ENCODE data around the gene GOLPH3.
"Not testable (repeated sequence)": the region's sequence is repeated elsewhere in the genome, so short reads cannot be mapped to it uniquely, and the experiment has no call there.

GOLPH3 gene

DNA sequence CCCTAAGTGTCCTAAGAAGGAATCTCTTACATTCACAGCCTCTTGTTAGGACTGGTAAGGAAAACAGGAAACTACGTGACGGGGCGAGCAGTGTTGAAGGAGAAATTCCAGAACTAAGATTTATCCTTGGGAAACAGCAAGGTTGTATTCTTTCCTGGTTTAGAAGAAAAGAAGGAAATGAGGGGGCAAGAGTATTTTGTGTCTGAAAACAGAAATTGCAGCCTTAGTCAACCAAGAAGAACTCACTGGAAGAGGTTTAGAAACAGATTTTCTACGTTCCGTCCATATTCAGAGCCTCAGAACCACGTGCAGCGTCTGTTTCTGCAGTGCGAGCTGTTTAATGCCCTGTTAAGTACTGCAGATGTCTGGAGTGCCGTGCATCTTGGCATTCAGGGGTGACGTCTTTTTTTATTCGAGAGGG is 75.2 kb downstream of the GOLPH3 start:
- no peak for DNase-seq (ENCODE audit: low spot score)

DNA sequence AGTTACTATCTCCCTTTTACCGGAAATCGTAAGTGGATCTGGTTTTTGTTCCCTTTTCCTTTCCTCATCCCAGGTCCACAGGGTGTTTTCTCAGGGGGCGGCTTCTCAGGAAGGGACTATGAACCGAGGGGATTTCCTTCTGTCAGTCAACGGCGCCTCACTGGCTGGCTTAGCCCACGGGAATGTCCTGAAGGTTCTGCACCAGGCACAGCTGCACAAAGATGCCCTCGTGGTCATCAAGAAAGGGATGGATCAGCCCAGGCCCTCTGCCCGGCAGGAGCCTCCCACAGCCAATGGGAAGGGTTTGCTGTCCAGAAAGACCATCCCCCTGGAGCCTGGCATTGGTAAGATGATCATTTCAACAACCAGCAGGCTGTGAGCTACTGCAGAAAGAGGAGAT is 75.8 kb downstream of the GOLPH3 start:
- no peak for DNase-seq (ENCODE audit: low spot score)

DNA sequence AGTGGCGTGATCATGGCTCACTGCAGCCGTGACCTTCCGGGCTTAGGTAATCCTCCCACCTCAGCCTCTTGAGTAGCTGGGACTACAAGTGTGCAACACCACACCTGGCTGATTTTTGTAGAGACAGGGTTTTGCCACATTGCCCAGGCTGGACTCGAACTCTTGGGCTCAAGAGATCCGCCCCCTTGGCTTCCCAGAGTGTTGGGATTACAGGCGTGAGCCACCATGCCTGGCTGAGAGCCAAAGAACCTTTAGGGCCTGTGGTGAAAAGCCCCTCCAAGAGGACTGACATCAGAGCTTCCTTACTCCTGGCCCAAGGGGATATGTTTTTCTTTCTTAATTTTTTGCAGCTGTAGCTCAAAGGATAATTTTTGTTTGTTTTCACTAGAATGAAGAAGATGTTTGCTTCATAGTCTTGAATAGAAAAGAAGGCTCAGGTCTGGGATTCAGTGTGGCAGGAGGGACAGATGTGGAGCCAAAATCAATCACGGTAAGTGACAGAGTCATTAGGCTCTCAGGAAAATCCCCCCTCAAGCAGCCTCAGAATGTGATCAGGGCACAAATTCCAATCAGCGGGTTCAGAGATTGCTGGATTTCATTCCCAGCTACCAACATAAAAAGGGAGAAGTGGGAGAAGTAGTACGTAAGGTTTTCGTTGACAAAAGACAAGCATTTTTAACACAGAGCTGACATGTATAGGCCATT is 77.1 kb downstream of the GOLPH3 start:
- no peak for DNase-seq (ENCODE audit: low spot score)

DNA sequence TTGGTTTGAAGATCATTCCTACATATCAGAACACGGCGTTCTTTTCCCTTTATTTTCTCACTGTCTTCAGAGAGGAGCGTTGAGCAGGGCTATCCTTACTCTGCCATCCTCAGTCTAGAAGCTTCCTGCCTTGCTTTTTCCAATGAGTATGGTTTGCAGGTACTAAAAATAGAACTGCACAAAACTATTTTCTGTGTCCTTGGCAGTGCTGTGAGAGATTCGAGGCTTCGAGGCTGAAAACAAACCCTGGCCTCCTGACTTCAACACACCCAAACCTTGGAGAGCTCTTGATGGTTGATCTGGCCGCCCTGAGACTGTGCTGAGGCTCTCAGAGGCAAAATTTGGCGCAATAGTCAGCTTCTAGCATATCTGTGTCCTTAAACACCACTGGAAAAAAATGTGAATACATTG is 78.9 kb downstream of the GOLPH3 start:
- DNase-seq (ENCODE audit: low spot score): no peak

DNA sequence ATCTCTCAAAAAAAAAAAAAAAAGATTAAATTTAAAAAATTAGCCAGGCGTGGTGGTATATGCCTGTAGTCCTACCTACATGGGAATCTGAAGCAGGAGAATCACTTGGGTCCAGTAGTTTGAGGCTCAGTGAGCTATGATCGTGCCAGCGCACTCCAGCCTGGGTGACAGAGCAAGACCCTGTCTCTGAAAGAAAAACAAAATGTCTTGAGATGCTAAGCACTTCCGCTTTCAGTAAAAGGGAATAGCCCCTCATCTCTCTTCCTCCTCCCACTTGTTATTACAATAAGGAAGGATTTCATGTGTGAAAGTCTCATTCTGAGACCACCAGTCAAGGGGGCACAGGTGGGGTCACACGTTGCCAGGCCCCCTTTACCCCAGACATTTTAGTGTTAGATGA is 79.4 kb downstream of the GOLPH3 start:
- no peak for DNase-seq (ENCODE audit: low spot score)

DNA sequence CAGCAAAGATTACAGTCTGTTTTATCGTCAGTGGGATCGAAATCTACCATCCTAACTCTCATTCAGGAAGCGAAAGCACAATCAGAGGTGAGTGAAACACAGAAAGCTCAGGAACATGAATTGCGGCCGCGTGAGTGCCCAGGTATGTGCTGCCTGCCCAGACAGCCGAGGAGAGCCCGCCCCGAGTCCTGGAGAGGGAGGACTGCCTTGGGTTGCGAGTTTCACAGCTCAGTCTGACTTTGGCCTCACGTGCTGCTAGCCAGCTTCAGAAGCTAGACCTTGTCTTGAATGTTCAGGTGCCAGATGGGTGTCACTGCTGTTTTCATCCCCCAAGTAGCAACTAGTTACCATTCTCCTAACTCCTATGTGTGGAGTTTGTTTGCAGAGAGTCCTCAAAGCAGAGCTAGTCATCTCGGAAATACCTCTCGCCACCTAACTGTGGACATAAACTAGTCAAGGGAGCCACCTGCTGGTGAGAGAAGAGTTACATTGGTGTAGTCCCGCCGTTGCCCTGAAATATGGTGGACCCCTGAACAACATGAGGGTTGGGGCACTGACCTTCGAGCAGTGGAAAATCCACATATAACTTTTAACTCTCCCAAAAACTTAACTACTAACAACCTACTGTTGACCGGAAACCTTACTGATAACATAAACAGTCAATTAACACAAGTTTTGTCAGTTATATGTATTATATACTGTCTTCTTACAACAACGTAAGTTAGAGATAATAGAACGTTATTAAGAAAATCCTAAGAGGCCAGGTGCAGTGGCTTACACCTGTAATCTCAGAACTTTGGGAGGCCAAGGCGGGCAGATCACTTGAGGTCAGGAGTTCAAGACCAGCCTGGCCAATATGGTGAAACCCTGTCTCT is 80.9 kb downstream of the GOLPH3 start:
- DNase-seq (ENCODE audit: low spot score): peak; percentile 89

DNA sequence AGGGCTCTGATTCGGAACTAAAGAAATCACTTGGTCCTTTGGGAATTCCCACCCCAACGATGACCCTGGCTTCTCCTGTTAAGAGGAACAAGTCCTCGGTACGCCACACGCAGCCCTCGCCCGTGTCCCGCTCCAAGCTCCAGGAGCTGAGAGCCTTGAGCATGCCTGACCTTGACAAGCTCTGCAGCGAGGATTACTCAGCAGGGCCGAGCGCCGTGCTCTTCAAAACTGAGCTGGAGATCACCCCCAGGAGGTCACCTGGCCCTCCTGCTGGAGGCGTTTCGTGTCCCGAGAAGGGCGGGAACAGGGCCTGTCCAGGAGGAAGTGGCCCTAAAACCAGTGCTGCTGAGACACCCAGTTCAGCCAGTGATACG is 83.4 kb downstream of the GOLPH3 start:
- no peak for DNase-seq (ENCODE audit: low spot score)

DNA sequence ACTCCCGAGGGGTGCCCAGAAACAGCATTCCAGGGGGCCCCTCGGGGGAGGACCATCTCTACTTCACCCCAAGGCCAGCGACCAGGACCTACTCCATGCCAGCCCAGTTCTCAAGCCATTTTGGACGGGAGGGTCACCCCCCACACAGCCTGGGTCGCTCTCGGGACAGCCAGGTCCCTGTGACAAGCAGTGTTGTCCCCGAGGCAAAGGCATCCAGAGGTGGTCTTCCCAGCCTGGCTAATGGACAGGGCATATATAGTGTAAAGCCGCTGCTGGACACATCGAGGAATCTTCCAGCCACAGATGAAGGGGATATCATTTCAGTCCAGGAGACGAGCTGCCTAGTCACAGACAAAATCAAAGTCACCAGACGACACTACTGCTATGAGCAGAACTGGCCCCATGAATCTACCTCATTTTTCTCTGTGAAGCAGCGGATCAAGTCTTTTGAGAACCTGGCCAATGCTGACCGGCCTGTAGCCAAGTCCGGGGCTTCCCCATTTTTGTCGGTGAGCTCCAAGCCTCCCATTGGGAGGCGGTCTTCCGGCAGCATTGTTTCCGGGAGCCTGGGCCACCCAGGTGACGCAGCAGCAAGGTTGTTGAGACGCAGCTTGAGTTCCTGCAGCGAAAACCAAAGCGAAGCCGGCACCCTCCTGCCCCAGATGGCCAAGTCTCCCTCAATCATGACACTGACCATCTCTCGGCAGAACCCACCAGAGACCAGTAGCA is 83.9 kb downstream of the GOLPH3 start:
- no peak for DNase-seq (ENCODE audit: low spot score)

DNA sequence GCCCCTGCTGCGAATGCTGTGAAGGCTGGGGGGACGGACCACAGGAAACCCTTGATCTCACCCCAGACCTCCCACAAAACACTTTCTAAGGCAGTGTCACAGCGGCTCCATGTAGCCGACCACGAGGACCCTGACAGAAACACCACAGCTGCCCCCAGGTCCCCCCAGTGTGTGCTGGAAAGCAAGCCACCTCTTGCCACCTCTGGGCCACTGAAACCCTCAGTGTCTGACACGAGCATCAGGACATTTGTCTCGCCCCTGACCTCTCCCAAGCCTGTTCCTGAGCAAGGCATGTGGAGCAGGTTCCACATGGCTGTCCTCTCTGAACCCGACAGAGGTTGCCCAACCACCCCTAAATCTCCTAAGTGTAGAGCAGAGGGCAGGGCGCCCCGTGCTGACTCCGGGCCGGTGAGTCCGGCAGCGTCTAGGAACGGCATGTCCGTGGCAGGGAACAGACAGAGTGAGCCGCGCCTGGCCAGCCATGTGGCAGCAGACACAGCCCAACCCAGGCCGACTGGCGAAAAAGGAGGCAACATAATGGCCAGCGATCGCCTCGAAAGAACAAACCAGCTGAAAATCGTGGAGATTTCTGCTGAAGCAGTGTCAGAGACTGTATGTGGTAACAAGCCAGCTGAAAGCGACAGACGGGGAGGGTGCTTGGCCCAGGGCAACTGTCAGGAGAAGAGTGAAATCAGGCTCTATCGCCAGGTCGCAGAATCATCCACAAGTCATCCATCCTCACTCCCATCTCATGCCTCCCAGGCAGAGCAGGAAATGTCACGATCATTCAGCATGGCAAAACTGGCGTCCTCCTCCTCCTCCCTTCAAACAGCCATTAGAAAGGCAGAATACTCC is 84.7 kb downstream of the GOLPH3 start:
- DNase-seq (ENCODE audit: low spot score): no peak

DNA sequence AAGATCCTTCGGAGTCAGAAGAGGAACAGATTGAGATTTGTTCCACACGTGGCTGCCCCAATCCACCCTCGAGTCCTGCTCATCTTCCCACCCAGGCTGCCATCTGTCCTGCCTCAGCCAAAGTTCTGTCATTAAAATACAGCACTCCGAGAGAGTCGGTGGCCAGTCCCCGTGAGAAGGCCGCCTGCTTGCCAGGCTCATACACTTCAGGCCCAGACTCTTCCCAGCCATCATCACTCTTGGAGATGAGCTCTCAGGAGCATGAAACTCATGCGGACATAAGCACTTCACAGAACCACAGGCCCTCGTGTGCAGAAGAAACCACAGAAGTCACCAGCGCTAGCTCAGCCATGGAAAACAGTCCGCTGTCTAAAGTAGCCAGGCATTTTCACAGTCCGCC is 85.9 kb downstream of the GOLPH3 start:
- DNase-seq (ENCODE audit: low spot score): no peak

DNA sequence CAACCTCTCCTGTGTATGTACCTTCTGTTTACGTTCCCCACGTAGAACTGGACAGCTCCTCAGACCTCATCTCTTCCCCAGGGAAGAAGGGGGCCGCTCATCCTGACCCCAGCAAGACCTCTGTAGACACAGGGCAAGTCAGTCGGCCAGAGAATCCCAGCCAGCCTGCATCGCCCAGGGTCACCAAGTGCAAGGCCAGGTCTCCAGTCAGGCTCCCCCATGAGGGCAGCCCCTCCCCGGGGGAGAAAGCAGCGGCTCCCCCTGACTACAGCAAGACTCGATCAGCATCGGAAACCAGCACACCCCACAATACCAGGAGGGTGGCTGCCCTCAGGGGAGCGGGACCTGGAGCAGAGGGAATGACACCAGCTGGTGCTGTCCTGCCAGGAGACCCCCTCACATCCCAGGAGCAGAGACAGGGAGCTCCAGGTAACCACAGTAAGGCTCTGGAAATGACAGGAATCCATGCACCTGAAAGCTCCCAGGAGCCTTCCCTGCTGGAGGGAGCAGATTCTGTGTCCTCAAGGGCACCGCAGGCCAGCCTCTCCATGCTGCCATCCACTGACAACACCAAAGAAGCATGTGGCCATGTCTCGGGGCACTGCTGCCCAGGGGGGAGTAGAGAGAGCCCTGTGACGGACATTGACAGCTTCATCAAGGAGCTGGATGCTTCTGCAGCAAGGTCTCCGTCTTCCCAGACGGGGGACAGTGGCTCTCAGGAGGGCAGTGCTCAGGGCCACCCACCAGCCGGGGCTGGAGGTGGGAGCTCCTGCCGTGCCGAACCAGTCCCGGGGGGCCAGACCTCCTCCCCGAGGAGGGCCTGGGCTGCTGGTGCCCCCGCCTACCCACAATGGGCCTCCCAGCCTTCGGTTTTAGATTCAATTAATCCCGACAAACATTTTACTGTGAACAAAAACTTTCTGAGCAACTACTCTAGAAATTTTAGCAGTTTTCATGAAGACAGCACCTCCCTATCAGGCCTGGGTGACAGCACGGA is 86.7 kb downstream of the GOLPH3 start:
- DNase-seq (ENCODE audit: low spot score): no peak

DNA sequence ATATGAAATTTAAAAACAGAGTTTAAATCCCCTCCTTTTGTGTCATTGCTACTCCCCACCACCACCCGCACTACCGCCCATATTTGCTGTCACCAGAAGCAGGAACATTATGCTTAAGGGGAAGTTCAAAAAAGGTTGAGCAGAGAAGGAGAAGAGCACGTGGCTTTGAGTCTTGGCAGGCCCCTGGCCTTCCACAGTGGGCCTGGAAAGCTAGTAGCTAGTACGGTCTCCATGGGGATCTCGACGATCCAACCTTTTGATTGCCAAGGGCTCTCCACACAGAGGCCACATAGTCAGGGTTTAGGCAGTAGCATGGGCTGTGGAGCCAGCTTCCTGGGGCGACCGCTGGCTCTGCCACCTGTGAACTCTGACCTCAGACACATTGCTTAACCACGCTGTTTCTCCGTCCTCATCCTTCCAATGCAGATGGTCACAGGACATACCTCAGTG is 90.1 kb downstream of the GOLPH3 start:
- DNase-seq (ENCODE audit: low spot score): no peak

DNA sequence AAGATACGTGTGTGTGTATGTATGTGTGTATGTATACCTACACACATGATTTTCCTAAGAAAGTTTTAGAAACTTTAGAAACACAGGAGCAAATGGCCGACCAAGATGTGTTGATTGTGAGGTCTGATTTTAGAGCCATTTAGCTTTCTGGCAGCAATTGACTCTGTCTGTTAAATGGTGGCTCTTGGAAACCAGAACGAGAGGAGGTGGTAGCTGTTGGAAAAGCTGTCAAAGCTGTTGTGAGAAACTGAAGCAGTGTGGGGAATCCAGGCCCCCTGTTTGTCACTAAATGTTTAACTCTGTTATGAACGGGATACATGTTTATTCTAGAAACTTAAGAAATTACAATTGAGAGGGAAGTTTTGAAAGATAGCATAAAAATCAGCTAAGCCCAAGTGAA is 91.4 kb downstream of the GOLPH3 start:
- DNase-seq (ENCODE audit: low spot score): no peak

DNA sequence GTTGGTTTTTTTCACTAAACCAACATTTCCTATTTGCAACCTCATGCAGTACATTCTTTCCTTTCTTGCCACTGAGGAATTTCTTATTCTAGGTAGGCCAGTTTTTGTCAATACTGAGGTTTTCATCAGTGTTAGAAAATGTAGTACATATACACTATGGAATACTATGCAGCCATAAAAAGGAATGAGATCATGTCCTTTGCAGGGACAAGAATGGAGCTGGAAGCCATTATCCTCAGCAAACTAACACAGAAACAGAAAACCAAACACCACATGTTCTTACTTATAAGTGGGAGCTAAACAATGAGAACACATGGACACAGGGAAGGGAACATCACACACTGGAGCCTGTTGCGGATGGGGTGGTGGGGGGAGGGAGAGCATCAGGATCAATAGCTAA is 93.6 kb downstream of the GOLPH3 start:
- DNase-seq (ENCODE audit: low spot score): not testable (repeated sequence)

DNA sequence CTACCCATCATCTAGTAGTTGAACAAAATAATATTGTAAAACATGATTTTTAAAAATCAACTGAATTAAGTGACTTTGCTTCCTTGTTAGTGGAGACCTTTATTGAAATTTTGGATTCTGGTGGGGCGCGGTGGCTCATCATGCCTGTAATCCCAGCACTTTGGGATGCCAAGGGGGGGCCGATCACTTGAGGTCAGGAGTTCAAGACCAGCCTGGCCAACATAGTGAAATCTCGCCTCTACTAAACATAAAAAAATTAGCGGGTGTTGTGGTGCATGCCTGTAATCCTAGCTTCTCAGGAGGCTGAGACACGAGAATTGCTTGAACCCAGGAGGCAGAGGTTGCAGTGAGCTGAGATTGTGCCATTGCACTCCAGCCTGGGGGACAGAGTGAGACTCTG is 95.3 kb downstream of the GOLPH3 start:
- DNase-seq (ENCODE audit: low spot score): not testable (repeated sequence)

DNA sequence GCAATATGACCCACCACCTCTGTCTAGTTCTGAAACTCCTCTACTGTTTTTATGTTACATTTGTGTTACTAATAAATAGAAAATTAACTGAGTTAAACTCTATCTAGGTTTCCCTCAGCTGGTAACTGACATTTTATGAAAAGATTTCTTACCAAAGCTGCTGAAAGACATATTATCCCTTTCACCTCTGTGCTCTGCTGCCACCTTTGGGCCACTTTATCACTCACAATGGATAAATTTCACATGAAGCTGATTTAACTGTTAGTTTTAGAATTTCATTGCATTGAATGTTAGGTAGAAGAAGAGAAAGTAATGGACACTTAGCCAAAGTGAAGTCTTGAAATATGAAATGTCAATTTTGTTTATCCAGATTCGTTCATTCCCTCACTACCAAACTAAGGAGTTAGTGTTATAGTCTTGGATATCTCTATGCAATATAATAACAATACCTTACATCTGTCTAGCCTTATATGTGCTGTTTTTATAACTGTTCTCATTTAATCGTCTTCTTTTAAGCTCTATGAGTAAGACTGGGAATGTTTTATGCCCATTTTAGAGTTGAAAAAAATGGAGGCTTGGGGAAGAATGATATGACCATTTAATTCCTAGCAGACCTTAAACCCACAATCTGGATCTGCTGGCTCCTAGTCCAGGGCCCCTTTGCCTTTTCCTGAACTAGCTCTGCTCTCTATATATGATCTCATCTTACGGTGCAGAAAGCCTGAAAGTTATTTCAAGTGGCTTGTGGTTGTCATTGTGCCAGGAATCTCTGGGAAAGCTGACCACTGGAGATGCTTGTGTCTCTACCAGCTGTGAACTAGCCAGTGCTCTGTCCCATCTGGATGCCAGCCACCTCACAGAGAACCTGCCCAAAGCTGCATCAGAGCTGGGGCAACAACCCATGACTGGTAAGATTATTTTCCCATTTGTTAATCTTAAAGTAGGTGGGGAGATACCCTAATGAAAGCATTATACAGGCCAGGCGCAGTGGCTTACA is 97.1 kb downstream of the GOLPH3 start:
- DNase-seq (ENCODE audit: low spot score): peak; percentile 76
